ENCODE results near the gene AIF1.

DNA sequence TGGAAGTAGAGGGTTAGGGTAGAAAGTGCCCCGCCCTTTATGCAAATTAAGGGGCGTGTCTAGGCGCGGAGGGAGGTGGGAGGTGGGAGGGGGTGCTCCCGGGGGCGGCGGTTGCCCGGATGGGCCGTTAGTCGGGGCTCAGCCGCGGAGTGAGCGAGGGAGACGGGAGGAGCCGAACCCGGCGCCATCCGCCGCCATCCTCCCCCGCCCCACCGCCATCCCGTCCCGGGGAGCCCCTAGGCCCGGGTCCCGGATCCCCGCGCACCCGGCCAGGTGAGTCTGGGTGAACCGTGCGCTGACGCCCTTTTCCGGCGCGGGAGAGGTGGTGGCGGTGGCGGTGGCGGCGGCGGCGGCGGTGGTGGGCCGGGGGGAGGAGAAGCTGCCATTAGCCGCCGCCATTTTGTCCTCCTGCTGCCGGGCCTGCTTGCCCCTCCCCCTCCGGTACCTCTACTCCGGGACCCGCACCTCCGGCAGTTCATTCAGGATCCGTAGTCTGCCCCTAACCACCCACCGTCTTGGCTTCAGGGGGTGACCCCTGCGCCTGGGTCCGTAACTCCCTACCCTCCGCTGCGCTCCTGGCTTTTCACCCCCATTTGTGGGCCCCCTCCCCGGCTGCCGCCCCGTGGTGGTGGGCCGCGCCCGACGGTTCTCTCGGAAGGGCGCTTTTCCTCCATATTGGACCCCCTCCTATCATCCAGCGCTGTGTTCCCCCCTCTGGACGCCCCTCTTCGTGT lies 5.7 kb downstream of the AIF1 start, which contains the start of gene PRRC2A:
- TF ChIP-seq, protein P1, sequence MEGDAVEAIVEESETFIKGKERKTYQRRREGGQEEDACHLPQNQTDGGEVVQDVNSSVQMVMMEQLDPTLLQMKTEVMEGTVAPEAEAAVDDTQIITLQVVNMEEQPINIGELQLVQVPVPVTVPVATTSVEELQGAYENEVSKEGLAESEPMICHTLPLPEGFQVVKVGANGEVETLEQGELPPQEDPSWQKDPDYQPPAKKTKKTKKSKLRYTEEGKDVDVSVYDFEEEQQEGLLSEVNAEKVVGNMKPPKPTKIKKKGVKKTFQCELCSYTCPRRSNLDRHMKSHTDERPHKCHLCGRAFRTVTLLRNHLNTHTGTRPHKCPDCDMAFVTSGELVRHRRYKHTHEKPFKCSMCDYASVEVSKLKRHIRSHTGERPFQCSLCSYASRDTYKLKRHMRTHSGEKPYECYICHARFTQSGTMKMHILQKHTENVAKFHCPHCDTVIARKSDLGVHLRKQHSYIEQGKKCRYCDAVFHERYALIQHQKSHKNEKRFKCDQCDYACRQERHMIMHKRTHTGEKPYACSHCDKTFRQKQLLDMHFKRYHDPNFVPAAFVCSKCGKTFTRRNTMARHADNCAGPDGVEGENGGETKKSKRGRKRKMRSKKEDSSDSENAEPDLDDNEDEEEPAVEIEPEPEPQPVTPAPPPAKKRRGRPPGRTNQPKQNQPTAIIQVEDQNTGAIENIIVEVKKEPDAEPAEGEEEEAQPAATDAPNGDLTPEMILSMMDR (IDR thresholded peaks at IDR 0.05; ENCODE audit: insufficient read depth, low read length, poor library complexity, severe bottlenecking) = no peak
- TF ChIP-seq EZH2phosphoT487 (conservative IDR thresholded peaks at IDR 0.05; ENCODE audit: low read length) = no peak

All from SU-DHL-6 (cell line).